ENCODE data around the gene FGF2. TPM values are rescaled to one million over a fixed set of nuclear protein-coding genes. Genes with fewer than 3 reads are reported as not detected.
"Not testable (repeated sequence)": the region's sequence is repeated elsewhere in the genome, so short reads cannot be mapped to it uniquely, and the experiment has no call there.

Gene FGF2
- total RNA-seq, 1 experiment from 2014 or later: 20.0 TPM

DNA sequence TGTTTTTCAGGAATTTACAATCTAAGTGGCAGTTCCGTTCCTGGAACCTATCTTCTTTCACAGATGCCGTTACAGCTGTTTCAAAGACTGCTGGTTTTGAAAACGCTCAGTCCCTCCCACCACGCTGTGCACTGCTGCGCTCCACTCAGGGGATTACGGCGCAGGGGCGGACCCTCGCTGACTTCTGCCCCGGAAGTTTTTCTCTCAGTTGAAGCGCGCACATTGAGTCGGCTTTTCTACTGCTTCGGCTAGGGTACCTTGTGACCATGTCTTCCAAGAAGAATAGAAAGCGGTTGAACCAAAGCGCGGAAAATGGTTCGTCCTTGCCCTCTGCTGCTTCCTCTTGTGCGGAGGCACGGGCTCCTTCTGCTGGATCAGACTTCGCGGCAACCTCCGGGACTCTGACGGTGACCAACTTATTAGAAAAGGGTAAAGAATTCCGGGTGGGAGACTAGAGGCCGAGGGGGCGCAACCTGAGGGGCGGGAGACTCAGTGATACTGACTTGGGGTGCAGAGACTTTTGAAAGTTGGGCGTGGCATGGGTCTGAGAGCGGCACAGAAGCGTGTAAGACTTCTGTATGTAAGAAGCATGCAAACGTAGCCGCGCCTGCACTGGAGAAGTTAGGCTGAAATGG lies 96.4 kb downstream of the FGF2 start:
- Histone ChIP-seq H3K36me3 (replicated peaks; ENCODE audit: control insufficient read depth, insufficient read depth, low read length) (0 out of 2 replicates have a peak, but pooled peaks cover 1% of the 10 kb centered on the region), H3K4me3 (ENCODE audit: insufficient read depth, low read depth, low read length) (peak overlapping the region; percentile 88), H3K27me3 (ENCODE audit: control insufficient read depth, insufficient read depth, low read length) (no peaks in the 10 kb centered on the region)
- peak; percentile 72 for DNase-seq

DNA sequence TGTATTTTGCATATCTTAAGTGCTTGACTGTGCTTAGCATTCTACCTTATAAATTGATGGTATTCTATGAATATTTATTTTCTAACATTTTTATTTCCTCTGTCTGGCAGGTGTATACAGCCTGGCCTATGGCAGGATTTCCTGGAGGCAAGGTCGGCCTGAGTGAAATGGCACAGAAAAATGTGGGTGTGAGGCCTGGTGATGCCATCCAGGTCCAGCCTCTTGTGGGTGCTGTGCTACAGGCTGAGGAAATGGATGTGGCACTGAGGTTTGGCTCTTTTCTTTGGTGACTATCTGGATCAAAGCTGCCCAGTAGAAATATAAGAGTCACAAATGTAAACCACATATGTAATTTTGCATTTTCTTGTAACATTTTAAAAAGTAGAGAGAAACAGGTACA lies 102.3 kb downstream of the FGF2 start:
- no peak overlapping the region for H3K4me3 ChIP-seq (ENCODE audit: insufficient read depth, low read depth, low read length)
- peaks cover 9% of the 10 kb centered on the region for H3K36me3 ChIP-seq (replicated peaks; ENCODE audit: control insufficient read depth, insufficient read depth, low read length)
- no peak for DNase-seq
- no peaks in the 10 kb centered on the region for H3K27me3 ChIP-seq (ENCODE audit: control insufficient read depth, insufficient read depth, low read length)

DNA sequence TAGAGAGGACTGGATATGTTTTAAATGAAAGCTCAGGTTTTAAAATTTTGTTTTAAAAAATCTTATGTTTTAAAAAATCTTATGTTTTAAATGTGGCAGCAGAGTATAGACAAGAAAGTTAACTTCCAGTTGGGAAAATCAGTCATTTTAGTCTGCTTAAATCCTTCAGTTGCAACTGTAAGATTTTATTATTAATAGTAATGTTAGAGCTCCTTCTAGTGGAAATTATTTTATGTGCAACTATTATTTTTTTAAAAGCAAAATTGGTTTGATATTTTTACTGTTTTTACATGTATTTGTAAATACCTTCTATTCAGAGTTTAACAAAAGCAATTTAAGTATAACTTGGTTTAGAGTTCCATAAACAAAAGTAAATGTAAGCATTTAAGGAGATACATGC lies 104.2 kb downstream of the FGF2 start:
- DNase-seq: no peak
- H3K4me3 ChIP-seq (ENCODE audit: insufficient read depth, low read depth, low read length): no peak overlapping the region
- H3K36me3 ChIP-seq (replicated peaks; ENCODE audit: control insufficient read depth, insufficient read depth, low read length): peaks cover 15% of the 10 kb centered on the region
- no peaks in the 10 kb centered on the region for H3K27me3 ChIP-seq (ENCODE audit: control insufficient read depth, insufficient read depth, low read length)

DNA sequence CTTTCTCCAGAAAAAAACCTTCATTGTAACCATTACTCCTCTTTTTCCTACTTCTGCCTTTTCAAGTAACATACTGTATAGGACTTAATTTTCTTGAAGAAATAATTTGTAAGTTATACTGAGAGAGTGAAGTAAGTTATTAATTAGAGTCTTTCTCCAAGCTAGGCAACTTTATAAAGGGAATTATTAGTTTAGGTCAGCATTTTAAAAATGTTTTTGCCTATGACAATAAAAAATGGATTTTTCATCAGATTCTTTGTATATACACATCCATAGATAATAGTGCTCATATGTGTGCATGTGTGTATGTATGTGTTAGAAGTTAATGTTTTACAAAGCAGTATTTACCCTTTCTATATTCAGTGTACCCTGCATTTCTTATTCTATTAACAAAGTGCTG lies 106.1 kb downstream of the FGF2 start:
- Histone ChIP-seq H3K27me3 (ENCODE audit: control insufficient read depth, insufficient read depth, low read length) (no peaks in the 10 kb centered on the region), H3K4me3 (ENCODE audit: insufficient read depth, low read depth, low read length) (no peak overlapping the region), H3K36me3 (replicated peaks; ENCODE audit: control insufficient read depth, insufficient read depth, low read length) (peaks cover 17% of the 10 kb centered on the region)
- no peak for DNase-seq

DNA sequence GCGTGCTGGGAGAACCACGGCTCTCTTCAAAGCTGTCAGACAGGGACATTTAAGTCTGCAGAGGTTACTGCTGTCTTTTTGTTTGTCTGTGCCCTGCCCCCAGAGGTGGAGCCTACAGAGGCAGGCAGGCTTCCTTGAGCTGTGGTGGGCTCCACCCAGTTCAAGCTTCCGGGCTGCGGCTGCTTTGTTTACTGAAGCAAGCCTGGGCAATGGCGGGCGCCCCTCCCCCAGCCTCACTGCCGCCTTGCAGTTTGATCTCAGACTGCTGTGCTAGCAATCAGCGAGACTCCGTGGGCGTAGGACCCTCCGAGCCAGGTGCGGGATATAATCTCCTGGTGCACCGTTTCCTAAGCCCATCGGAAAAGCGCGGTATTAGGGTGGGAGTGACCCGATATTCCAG lies 118.5 kb downstream of the FGF2 start:
- not testable (repeated sequence) for DNase-seq

DNA sequence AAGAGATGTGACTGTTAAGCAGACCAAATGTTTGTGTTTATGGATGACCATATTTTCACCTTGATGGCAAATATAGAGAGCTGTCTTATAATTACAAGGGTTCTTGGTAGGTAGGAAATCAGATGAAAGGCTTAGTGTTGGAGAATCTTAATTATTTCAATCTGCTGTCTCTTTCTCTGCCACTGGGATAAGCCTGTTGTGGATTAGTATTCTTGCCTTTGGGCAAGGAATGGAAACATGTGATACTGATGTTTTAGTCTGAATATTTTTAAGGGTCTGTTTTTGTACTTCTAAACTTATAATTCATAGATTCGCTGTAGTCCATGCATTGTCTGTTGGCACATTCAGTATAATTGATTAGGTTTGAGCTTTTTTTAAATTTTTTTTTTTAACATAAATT lies 119.5 kb downstream of the FGF2 start:
- peaks cover 19% of the 10 kb centered on the region for H3K36me3 ChIP-seq (replicated peaks; ENCODE audit: control insufficient read depth, insufficient read depth, low read length)
- H3K27me3 ChIP-seq (ENCODE audit: control insufficient read depth, insufficient read depth, low read length): no peaks in the 10 kb centered on the region
- H3K4me3 ChIP-seq (ENCODE audit: insufficient read depth, low read depth, low read length): no peak overlapping the region
- no peak for DNase-seq

More for the DNA sequence above, 118.5 kb downstream of the FGF2 start:
- H3K27me3 ChIP-seq (ENCODE audit: control insufficient read depth, insufficient read depth, low read length); H3K4me3 ChIP-seq (ENCODE audit: insufficient read depth, low read depth, low read length): not testable (repeated sequence)
- H3K36me3 ChIP-seq (replicated peaks; ENCODE audit: control insufficient read depth, insufficient read depth, low read length): peaks cover 16% of the 10 kb centered on the region

Other genes starting within 250 kb of the FGF2 start
- not detected in 2 replicates for gene IL21, start 205.8 kb upstream of the FGF2 start, total RNA-seq (2014; rRNA removed; shearing (Covaris generic))
- gene BBS12, start 94.1 kb upstream of the FGF2 start, total RNA-seq (2014; rRNA removed; shearing (Covaris generic)): 2.3 and 2.4 TPM in 2 replicates
- 9.9 and 12.3 TPM in 2 replicates for gene NUDT6, start 95.8 kb downstream of the FGF2 start, total RNA-seq (2014; rRNA removed; shearing (Covaris generic))

Measured in H7 (cell line).